ENCODE results near the gene CPNE2. TPM values are rescaled to one million over a fixed set of nuclear protein-coding genes. Genes with fewer than 3 reads are reported as not detected.

The CPNE2 gene
- total and polyA plus RNA-seq, 10 of the 15 experiments (the other 5 are each of a cell fraction or from before 2014, with no cell fraction given), result 3.1 to 22.1 (median 9.9) TPM

- WGBS (ENCODE audit: insufficient coverage, insufficient replicate concordance, low lambda C conversion rate, missing lambda C conversion rate), result 78% methylated on average over 6 of the region's 6 CpGs
- RAD21 ChIA-PET (ENCODE audit: unreplicated experiment), result interaction anchor here (0.6 to 1.3 kb wide), 2 partner anchors 119 to 219 kb away, joined by 3 read pairs; no protein-coding TSS in a partner anchor
- CTCF ChIA-PET, result interaction anchor here (0.7 to 6.0 kb wide), 13 partner anchors 13 to 438 kb away, joined by 3 to 40 read pairs (median 3); no protein-coding TSS in a partner anchor
- no peaks in the 10 kb centered on the region for H3K9me3 ChIP-seq (replicated peaks; ENCODE audit: control insufficient read depth, insufficient read depth, low read length)
- DNase-seq (ENCODE audit: low read depth, low spot score), result no peak
- in situ Hi-C loops (cut with MboI), result no loop called here
- H3K9ac ChIP-seq (ENCODE audit: control insufficient read depth, insufficient read depth, low read length), result no peak overlapping the region
- no peak for FAIRE-seq
- POLR2A ChIA-PET, result no interaction called here
- TF ChIP-seq SMC3 (IDR thresholded peaks at IDR 0.05; ENCODE audit: borderline replicate concordance, low read length) (no peak), BCL3 (IDR thresholded peaks at IDR 0.05; ENCODE audit: borderline replicate concordance, insufficient read depth, low read depth, low read length, poor library complexity, severe bottlenecking) (peak; percentile 71), POLR2A (IDR thresholded peaks at IDR 0.05; ENCODE audit: low read depth, low read length) (0 out of 2 replicates have a peak, but pooled peaks have one; percentile 24), EZH2 (IDR thresholded peaks at IDR 0.05; ENCODE audit: borderline replicate concordance, control insufficient read depth, low read depth, low read length) (no peak), ETV6 (conservative IDR thresholded peaks at IDR 0.05 in 1 of 2, IDR thresholded peaks at IDR 0.05 in 1 of 2; ENCODE audit: borderline replicate concordance in 1 of 2, low read depth in 1 of 2) (no peak), ZZZ3 (IDR thresholded peaks at IDR 0.05; ENCODE audit: control insufficient read depth, insufficient read length, low read depth) (no peak), POLR2AphosphoS5 (IDR thresholded peaks at IDR 0.05; ENCODE audit: low read length) (0 out of 2 replicates have a peak, but pooled peaks have one; percentile 28)
- no peak overlapping the region for H3K4me2 ChIP-seq (ENCODE audit: control insufficient read depth, insufficient read depth)
- ATAC-seq, result no peak
- H2AFZ ChIP-seq (ENCODE audit: control insufficient read depth, low read depth, low read length), result no peak overlapping the region
- H4K20me1 ChIP-seq (ENCODE audit: control insufficient read depth, insufficient read depth), result no peaks in the 10 kb centered on the region
- SMC1A ChIA-PET (ENCODE audit: uncharacterized antibody, unreplicated experiment), result interaction anchor here (1.0 to 2.2 kb wide), 5 partner anchors 25 to 118 kb away, joined by 3 to 8 read pairs (median 6); no protein-coding TSS in a partner anchor
- intact Hi-C loops (cut with micrococcal nuclease; ENCODE audit: unreplicated experiment), result no loop called here
- no peak overlapping the region for H3K27ac ChIP-seq (ENCODE audit: control insufficient read depth, insufficient read depth)
- no peak overlapping the region for H3K4me3 ChIP-seq
- no peaks in the 10 kb centered on the region for H3K4me1 ChIP-seq (ENCODE audit: control insufficient read depth, insufficient read depth, low read length)
- H3K36me3 ChIP-seq (ENCODE audit: control insufficient read depth in 2 of 2, insufficient read depth in 2 of 2, low read length in 1 of 2), result peaks cover 0 to 3% of the 10 kb centered on the region in 2 experiments; a peak in 3 of 4 replicates
- H3K27me3 ChIP-seq (replicated peaks in 1 of 2; ENCODE audit: control insufficient read depth in 2 of 2, insufficient read depth in 2 of 2, low read length in 1 of 2), result no peaks in the 10 kb centered on the region
- BruUV-seq (replicated peaks), result no TSS peak
- H3K79me2 ChIP-seq (ENCODE audit: control insufficient read depth, insufficient read depth, low read length), result no peaks in the 10 kb centered on the region
Measured at GRCh38 chr16:57082664-57083063, 9.7 kb upstream of the CPNE2 start.
